H1 (cell line): ENCODE measurements around the gene JPH2. TPM values are rescaled to one million over a fixed set of nuclear protein-coding genes. Genes with fewer than 3 reads are reported as not detected.

Experiments
- CBX8 ChIP-seq: fragments of 300-800, 300-1000 bp; sonication (generic); IDR thresholded peaks from 2 replicates; pipeline ENCODE4 v1.7.1; 2016; ENCODE audit warnings: low read depth, low read length, borderline replicate concordance
- polyA plus RNA-seq, 7 experiments: library from polyadenylated mRNA; depleted of rRNA in 3 of 7; stranded (reverse) in 5 of 7; unstranded in 2 of 7; fragments of >200 nt in 5 of 7; fragments of 200-250 nt in 2 of 7; gene quantifications; 1 replicate in 5 of 7; 2 replicates in 1 of 7; 4 replicates in 1 of 7; pipeline versions ENCODE4 v1.2.1 to v1.2.3, GENCODE V29; 2011 to 2013; ENCODE audit warnings: missing spikeins in 2 of 7, mixed read lengths in 2 of 7
- total RNA-seq: library from RNA; stranded (reverse); fragmentation: NEBNext Ultra II Directional; extraction: Animal tissue kit (Norgen Biotek cat#: 25700); gene quantifications from 2 replicates; pipeline ENCODE4 v1.2.1, GENCODE V29; 2021

The JPH2 gene
- total and polyA plus RNA-seq, 2 of the 8 experiments (the other 6 are each of a cell fraction or from before 2014, with no cell fraction given) = 0.59 to 1.3 TPM

- no peak for TF ChIP-seq CBX8
- TF ChIP-seq, all 59 proteins: peak for 0
Observed at GRCh38 chr20:44069203-44070011, 117.6 kb downstream of the JPH2 start (continued).
